HG03175 (cell line): Measurements from ENCODE around the gene RBFOX2.
"Not testable (repeated sequence)": the region's sequence is repeated elsewhere in the genome, so short reads cannot be mapped to it uniquely, and the experiment has no call there.

Experiments
- ATAC-seq: cut with Tn5 transposase; IDR thresholded peaks from one replicate; pipeline ENCODE4 v1.9.1; 2021; ENCODE audit warnings: mild to moderate bottlenecking, moderate library complexity; ENCODE audit not compliant: unreplicated experiment

The RBFOX2 gene

GRCh38 chr22:35838855-35839576, 189.6 kb downstream of the RBFOX2 start:
- ATAC-seq = no peak

- ATAC-seq = no peak
Observed at GRCh38 chr22:35837101-35837727, 191.4 kb downstream of the RBFOX2 start.

- ATAC-seq = no peak
Observed at GRCh38 chr22:35835998-35836691, 192.5 kb downstream of the RBFOX2 start.

GRCh38 chr22:35835267-35835997, 193.2 kb downstream of the RBFOX2 start:
- ATAC-seq = no peak

- ATAC-seq = no peak
Observed at GRCh38 chr22:35834061-35834460, 194.6 kb downstream of the RBFOX2 start.

GRCh38 chr22:35830305-35830704, 198.3 kb downstream of the RBFOX2 start:
- no peak for ATAC-seq

GRCh38 chr22:35824256-35824655, 204.4 kb downstream of the RBFOX2 start:
- no peak for ATAC-seq

- ATAC-seq = no peak
Observed at GRCh38 chr22:35821654-35822053, 207.0 kb downstream of the RBFOX2 start.

GRCh38 chr22:35819421-35819820, 209.2 kb downstream of the RBFOX2 start:
- no peak for ATAC-seq

GRCh38 chr22:35818897-35819296, 209.7 kb downstream of the RBFOX2 start:
- ATAC-seq = no peak

- ATAC-seq = no peak
Observed at GRCh38 chr22:35812600-35812999, 216.0 kb downstream of the RBFOX2 start.

GRCh38 chr22:35811670-35812069, 217.0 kb downstream of the RBFOX2 start:
- ATAC-seq = no peak

- no peak for ATAC-seq
Observed at GRCh38 chr22:35809816-35810215, 218.8 kb downstream of the RBFOX2 start.

- no peak for ATAC-seq
Observed at GRCh38 chr22:35808377-35808776, 220.2 kb downstream of the RBFOX2 start.

GRCh38 chr22:35806668-35807067, 222.0 kb downstream of the RBFOX2 start:
- not testable (repeated sequence) for ATAC-seq

- ATAC-seq = no peak
Observed at GRCh38 chr22:35805466-35805865, 223.2 kb downstream of the RBFOX2 start.

- ATAC-seq = no peak
Observed at GRCh38 chr22:35804421-35804820, 224.2 kb downstream of the RBFOX2 start.

GRCh38 chr22:35802885-35803284, 225.7 kb downstream of the RBFOX2 start:
- no peak for ATAC-seq

GRCh38 chr22:35801301-35801700, 227.3 kb downstream of the RBFOX2 start:
- not testable (repeated sequence) for ATAC-seq

GRCh38 chr22:35799150-35799549, 229.5 kb downstream of the RBFOX2 start:
- no peak for ATAC-seq

GRCh38 chr22:35797411-35797810, 231.2 kb downstream of the RBFOX2 start:
- ATAC-seq = no peak
